GM10266 (cell line): ENCODE results near the gene WDR91.

Experiments
- DNase-seq: peaks from one replicate; pipeline ENCODE4 v3.0.0; 2012; ENCODE audit errors: extremely low spot score
- TF ChIP-seq, protein P1 (sequence below): IDR thresholded peaks from 2 replicates; pipeline ENCODE4 v1.5.1; 2012; ENCODE audit warnings: mild to moderate bottlenecking, low read depth; ENCODE audit not compliant: control insufficient read depth, insufficient read depth; ENCODE audit errors: missing control alignments

WDR91 gene

DNA sequence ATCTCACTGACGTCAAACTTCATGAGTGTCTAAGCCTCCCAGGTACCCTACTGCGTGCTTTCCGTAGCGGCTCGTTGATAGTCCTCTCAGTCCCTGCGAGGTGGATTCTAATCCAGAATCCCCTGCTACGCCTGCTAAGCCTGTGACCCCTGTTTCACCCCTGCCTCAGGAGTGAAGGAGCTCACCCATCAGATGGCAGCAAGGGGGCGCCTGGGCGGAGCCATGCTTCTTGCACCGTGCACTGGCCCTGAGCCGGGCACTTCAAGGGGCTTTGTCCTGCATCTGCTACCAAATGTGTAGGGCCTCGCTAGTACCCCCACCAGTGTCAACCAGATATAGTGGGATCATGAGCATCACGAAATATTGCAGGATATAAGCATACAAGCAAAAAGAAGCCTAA is 21.4 kb upstream of the WDR91 start:
- TF ChIP-seq, protein P1, sequence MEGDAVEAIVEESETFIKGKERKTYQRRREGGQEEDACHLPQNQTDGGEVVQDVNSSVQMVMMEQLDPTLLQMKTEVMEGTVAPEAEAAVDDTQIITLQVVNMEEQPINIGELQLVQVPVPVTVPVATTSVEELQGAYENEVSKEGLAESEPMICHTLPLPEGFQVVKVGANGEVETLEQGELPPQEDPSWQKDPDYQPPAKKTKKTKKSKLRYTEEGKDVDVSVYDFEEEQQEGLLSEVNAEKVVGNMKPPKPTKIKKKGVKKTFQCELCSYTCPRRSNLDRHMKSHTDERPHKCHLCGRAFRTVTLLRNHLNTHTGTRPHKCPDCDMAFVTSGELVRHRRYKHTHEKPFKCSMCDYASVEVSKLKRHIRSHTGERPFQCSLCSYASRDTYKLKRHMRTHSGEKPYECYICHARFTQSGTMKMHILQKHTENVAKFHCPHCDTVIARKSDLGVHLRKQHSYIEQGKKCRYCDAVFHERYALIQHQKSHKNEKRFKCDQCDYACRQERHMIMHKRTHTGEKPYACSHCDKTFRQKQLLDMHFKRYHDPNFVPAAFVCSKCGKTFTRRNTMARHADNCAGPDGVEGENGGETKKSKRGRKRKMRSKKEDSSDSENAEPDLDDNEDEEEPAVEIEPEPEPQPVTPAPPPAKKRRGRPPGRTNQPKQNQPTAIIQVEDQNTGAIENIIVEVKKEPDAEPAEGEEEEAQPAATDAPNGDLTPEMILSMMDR = peak; percentile 20
- no peak for DNase-seq

- TF ChIP-seq, protein P1 = no peak
- no peak for DNase-seq
These were observed 20.8 kb upstream of the WDR91 start for GRCh38 chr7:135232087-135232486.

GRCh38 chr7:135231686-135232085 is 20.4 kb upstream of the WDR91 start:
- TF ChIP-seq, protein P1 = no peak
- DNase-seq = no peak

DNA sequence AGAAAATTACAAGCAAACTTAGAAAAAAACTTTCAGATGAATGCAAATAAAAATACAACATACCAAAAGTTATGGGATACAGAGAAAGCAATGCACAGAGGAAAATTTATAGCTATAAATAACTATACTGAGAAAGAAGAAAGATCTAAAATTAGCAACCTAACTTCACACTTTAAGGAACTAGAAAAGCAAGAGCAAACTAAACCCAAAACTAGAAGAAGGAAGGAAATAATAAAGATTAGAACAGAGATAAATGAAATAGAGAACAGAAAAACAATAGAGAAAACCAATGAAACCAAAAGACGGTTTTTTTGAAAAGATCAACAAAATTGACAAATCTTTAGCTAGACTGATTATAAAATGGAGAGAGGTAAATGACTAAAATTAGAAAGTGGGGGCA is 12.7 kb upstream of the WDR91 start:
- TF ChIP-seq, protein P1 = no peak
- DNase-seq = no peak

GRCh38 chr7:135217645-135218509 is 6.6 kb upstream of the WDR91 start:
- DNase-seq = no peak
- TF ChIP-seq, protein P1 = no peak

DNA sequence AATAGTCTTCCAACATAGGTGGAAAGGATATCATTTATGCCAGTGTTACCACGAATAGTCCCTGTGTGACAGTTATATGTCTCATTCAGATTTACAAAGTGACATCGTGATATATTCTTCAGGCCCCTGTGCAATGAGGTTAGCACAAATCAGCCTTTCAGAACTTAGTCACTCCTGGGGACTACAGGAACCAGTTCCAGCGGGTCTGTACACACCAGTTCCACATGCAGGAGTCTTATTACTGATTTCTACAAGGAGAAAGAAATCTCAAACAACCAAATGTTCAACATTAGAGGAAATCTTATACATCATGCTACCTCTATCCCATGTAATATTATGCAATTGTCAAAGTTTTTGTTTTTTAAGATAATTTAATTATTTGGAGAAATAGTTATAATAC is 4.4 kb upstream of the WDR91 start:
- TF ChIP-seq, protein P1 = no peak
- DNase-seq = no peak

DNA sequence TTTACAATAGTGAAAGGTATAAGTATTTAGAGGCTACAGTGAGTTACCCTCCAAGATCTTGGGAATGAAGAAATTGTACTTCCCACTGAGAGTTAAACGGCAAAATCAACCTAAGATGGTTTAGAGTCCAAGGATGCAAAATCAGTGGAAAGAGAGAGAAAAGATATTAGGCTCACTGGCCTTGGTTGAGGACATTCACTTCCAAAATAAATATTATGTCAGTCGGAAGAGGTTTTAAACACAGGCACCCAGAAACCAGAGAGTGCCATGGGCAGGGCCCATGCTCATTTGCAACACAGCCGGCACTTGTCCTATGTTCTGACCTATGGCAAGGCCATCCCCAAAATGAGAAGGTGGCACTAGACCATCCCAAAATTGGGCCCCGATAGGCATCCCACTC is 3.9 kb upstream of the WDR91 start:
- DNase-seq = no peak
- TF ChIP-seq, protein P1 = no peak
